ENCODE results near the gene PRKAR1B.

The PRKAR1B gene

GRCh38 chr7:602341-603141 lies 124.5 kb downstream of the PRKAR1B start:
- no peak for DNase-seq (ENCODE audit: low read depth)

GRCh38 chr7:601595-602340 lies 125.3 kb downstream of the PRKAR1B start:
- DNase-seq (ENCODE audit: low read depth) = no peak

- no peak for DNase-seq (ENCODE audit: low read depth)
These were observed 126.0 kb downstream of the PRKAR1B start for GRCh38 chr7:601036-601594.

- DNase-seq (ENCODE audit: low read depth) = no peak
These were observed 126.7 kb downstream of the PRKAR1B start for GRCh38 chr7:600149-601035.

- DNase-seq (ENCODE audit: low read depth) = no peak
These were observed 128.2 kb downstream of the PRKAR1B start for GRCh38 chr7:598899-599298.

- no peak for DNase-seq (ENCODE audit: low read depth)
These were observed 129.5 kb downstream of the PRKAR1B start for GRCh38 chr7:597348-598178.

- no peak for DNase-seq (ENCODE audit: low read depth)
These were observed 130.3 kb downstream of the PRKAR1B start for GRCh38 chr7:596819-597182.

GRCh38 chr7:596071-596818 lies 130.8 kb downstream of the PRKAR1B start:
- DNase-seq (ENCODE audit: low read depth) = no peak

GRCh38 chr7:595621-596010 lies 131.5 kb downstream of the PRKAR1B start:
- DNase-seq (ENCODE audit: low read depth) = no peak

- no peak for DNase-seq (ENCODE audit: low read depth)
These were observed 132.0 kb downstream of the PRKAR1B start for GRCh38 chr7:594920-595620.

GRCh38 chr7:594212-594913 lies 132.7 kb downstream of the PRKAR1B start:
- DNase-seq (ENCODE audit: low read depth) = no peak

GRCh38 chr7:593324-594115 lies 133.6 kb downstream of the PRKAR1B start:
- DNase-seq (ENCODE audit: low read depth) = no peak

- DNase-seq (ENCODE audit: low read depth) = no peak
These were observed 135.0 kb downstream of the PRKAR1B start for GRCh38 chr7:591856-592628.

GRCh38 chr7:590731-591551 lies 136.1 kb downstream of the PRKAR1B start:
- no peak for DNase-seq (ENCODE audit: low read depth)

GRCh38 chr7:589781-590575 lies 137.1 kb downstream of the PRKAR1B start:
- no peak for DNase-seq (ENCODE audit: low read depth)

GRCh38 chr7:587767-588166 lies 139.3 kb downstream of the PRKAR1B start:
- DNase-seq (ENCODE audit: low read depth) = no peak
